ENCODE results near the gene SCAF11.

Gene SCAF11

GRCh38 chr12:45981075-45981837 is 9.1 kb downstream of the SCAF11 start:
- no peak overlapping the region for H3K4me3 ChIP-seq (ENCODE audit: insufficient read depth, low read length, poor library complexity, severe bottlenecking)
- no peak overlapping the region for H3K27ac ChIP-seq (ENCODE audit: low read depth, low read length)
- no peak overlapping the region for H3K9ac ChIP-seq (ENCODE audit: low read length)
- H3K36me3 ChIP-seq (ENCODE audit: low read length), result 0 out of 2 replicates have a peak, but pooled peaks cover 11% of the 10 kb centered on the region
- H3K4me2 ChIP-seq (ENCODE audit: low read depth, low read length, poor library complexity, severe bottlenecking), result no peak overlapping the region
- no peaks in the 10 kb centered on the region for H3K9me2 ChIP-seq (replicated peaks; ENCODE audit: insufficient read depth, low read length)
- peaks cover 55% of the 10 kb centered on the region for H4K20me1 ChIP-seq (ENCODE audit: low read depth, low read length)
- H3F3A ChIP-seq (ENCODE audit: insufficient read depth), result peaks cover 3% of the 10 kb centered on the region; the same call in 1 of the 2 replicates
- no peaks in the 10 kb centered on the region for H3K9me3 ChIP-seq (ENCODE audit: insufficient read depth, low read length)
- H2AFZ ChIP-seq (ENCODE audit: low read depth, low read length, severe bottlenecking), result no peak overlapping the region
- peaks cover 100% of the 10 kb centered on the region for H3K79me2 ChIP-seq (ENCODE audit: insufficient read depth, low read length)
- H3K27me3 ChIP-seq (ENCODE audit: low read length), result no peaks in the 10 kb centered on the region
- TF ChIP-seq CTCF (IDR thresholded peaks at IDR 0.05; ENCODE audit: insufficient read depth, low read length, poor library complexity, severe bottlenecking) (no peak), EZH2phosphoT487 (conservative IDR thresholded peaks at IDR 0.05; ENCODE audit: low read length) (no peak)

- H3F3A ChIP-seq (ENCODE audit: insufficient read depth), result peaks cover 3% of the 10 kb centered on the region; the same call in 1 of the 2 replicates
- no peak overlapping the region for H3K9ac ChIP-seq (ENCODE audit: low read length)
- 0 out of 2 replicates have a peak, but pooled peaks cover 6% of the 10 kb centered on the region for H3K36me3 ChIP-seq (ENCODE audit: low read length)
- H3K4me2 ChIP-seq (ENCODE audit: low read depth, low read length, poor library complexity, severe bottlenecking), result no peak overlapping the region
- H3K27ac ChIP-seq (ENCODE audit: low read depth, low read length), result no peak overlapping the region
- no peaks in the 10 kb centered on the region for H3K9me3 ChIP-seq (ENCODE audit: insufficient read depth, low read length)
- H3K79me2 ChIP-seq (ENCODE audit: insufficient read depth, low read length), result peaks cover 100% of the 10 kb centered on the region
- TF ChIP-seq EZH2phosphoT487 (conservative IDR thresholded peaks at IDR 0.05; ENCODE audit: low read length), result no peak
- TF ChIP-seq CTCF (IDR thresholded peaks at IDR 0.05; ENCODE audit: insufficient read depth, low read length, poor library complexity, severe bottlenecking), result no peak
- no peaks in the 10 kb centered on the region for H3K9me2 ChIP-seq (replicated peaks; ENCODE audit: insufficient read depth, low read length)
- H4K20me1 ChIP-seq (ENCODE audit: low read depth, low read length), result peaks cover 55% of the 10 kb centered on the region
- H3K4me3 ChIP-seq (ENCODE audit: insufficient read depth, low read length, poor library complexity, severe bottlenecking), result no peak overlapping the region
- H2AFZ ChIP-seq (ENCODE audit: low read depth, low read length, severe bottlenecking), result no peak overlapping the region
- H3K27me3 ChIP-seq (ENCODE audit: low read length), result no peaks in the 10 kb centered on the region
These were observed 9.8 kb downstream of the SCAF11 start for GRCh38 chr12:45980540-45980939.

DNA sequence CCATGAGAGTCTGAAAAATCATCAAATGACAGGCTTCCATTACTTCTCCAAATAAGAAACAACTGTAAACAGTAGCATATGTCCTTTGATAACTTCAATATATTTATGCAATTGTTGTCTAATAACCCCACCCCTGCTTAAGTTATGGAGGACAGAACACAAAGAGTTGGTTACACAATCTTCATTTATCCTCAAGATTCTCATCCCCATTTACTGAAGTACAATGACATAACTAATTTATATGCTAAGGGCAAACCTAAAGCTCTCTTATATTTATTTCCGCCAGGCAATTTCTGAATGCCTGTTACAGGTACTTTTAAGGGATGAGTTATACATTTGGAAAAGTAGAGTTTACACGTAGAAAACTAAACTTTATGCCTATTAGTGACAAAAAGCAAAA is 12.3 kb downstream of the SCAF11 start:
- TF ChIP-seq CTCF (IDR thresholded peaks at IDR 0.05; ENCODE audit: insufficient read depth, low read length, poor library complexity, severe bottlenecking) (no peak), EZH2phosphoT487 (conservative IDR thresholded peaks at IDR 0.05; ENCODE audit: low read length) (no peak)
- H3K27ac ChIP-seq (ENCODE audit: low read depth, low read length), result no peak overlapping the region
- H3K79me2 ChIP-seq (ENCODE audit: insufficient read depth, low read length), result peaks cover 100% of the 10 kb centered on the region
- H4K20me1 ChIP-seq (ENCODE audit: low read depth, low read length), result peaks cover 60% of the 10 kb centered on the region
- no peak overlapping the region for H2AFZ ChIP-seq (ENCODE audit: low read depth, low read length, severe bottlenecking)
- H3K27me3 ChIP-seq (ENCODE audit: low read length), result no peaks in the 10 kb centered on the region
- H3K9me3 ChIP-seq (ENCODE audit: insufficient read depth, low read length), result no peaks in the 10 kb centered on the region
- H3F3A ChIP-seq (ENCODE audit: insufficient read depth), result peaks cover 3% of the 10 kb centered on the region; the same call in 1 of the 2 replicates
- no peaks in the 10 kb centered on the region for H3K36me3 ChIP-seq (ENCODE audit: low read length)
- no peak overlapping the region for H3K9ac ChIP-seq (ENCODE audit: low read length)
- H3K9me2 ChIP-seq (replicated peaks; ENCODE audit: insufficient read depth, low read length), result no peaks in the 10 kb centered on the region
- no peak overlapping the region for H3K4me2 ChIP-seq (ENCODE audit: low read depth, low read length, poor library complexity, severe bottlenecking)
- H3K4me3 ChIP-seq (ENCODE audit: insufficient read depth, low read length, poor library complexity, severe bottlenecking), result no peak overlapping the region

Data from SU-DHL-6 (cell line).